ENCODE measurements around the gene GABPB2.
A peak's percentile ranks its signal among the peaks of the same experiment; 100 is the strongest.

Gene GABPB2

DNA sequence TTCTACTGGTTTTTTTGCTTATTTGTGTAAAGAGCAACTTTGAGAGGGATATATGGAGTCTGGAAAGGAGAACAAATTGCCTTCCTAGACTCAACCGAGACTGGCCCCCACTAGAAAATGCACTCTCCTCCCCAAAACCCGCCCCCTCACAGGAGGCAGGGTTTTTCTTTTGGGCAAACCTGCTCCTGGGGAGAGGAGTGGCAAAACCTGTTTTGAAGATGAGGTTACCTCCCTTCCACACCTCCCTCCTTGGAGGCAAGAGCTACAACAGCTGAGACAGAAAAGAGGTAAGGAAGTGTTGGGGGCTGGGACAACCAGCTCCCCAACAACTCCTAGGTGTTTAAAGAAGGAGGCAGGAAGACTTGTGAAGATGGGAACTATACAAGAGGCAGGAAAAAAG is 34.2 kb upstream of the GABPB2 start, which contains the start of gene BNIPL:
Gene BNIPL, plus strand, starts transcription at position 231 of the 400 bp plus-strand sequence. Its CDS starts 140 bp downstream, at position 371.
- no peak within 1 kb of the TSS for H3K4me3 Mint-ChIP-seq
- H3K27me3 Mint-ChIP-seq (ENCODE audit: low read depth, poor library complexity) = no peaks in the 10 kb centered on the region
- no peak for DNase-seq
- peaks cover 33% of the 10 kb centered on the region for H3K36me3 Mint-ChIP-seq (ENCODE audit: low read depth)
- no peaks in the 10 kb centered on the region for H3K4me1 Mint-ChIP-seq
- H3K9me3 Mint-ChIP-seq = no peaks in the 10 kb centered on the region
- peak within 1 kb of the TSS; percentile 44 for H3K27ac Mint-ChIP-seq
- TF ChIP-seq, protein P1, sequence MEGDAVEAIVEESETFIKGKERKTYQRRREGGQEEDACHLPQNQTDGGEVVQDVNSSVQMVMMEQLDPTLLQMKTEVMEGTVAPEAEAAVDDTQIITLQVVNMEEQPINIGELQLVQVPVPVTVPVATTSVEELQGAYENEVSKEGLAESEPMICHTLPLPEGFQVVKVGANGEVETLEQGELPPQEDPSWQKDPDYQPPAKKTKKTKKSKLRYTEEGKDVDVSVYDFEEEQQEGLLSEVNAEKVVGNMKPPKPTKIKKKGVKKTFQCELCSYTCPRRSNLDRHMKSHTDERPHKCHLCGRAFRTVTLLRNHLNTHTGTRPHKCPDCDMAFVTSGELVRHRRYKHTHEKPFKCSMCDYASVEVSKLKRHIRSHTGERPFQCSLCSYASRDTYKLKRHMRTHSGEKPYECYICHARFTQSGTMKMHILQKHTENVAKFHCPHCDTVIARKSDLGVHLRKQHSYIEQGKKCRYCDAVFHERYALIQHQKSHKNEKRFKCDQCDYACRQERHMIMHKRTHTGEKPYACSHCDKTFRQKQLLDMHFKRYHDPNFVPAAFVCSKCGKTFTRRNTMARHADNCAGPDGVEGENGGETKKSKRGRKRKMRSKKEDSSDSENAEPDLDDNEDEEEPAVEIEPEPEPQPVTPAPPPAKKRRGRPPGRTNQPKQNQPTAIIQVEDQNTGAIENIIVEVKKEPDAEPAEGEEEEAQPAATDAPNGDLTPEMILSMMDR (IDR thresholded peaks at IDR 0.05) = no peak

DNA sequence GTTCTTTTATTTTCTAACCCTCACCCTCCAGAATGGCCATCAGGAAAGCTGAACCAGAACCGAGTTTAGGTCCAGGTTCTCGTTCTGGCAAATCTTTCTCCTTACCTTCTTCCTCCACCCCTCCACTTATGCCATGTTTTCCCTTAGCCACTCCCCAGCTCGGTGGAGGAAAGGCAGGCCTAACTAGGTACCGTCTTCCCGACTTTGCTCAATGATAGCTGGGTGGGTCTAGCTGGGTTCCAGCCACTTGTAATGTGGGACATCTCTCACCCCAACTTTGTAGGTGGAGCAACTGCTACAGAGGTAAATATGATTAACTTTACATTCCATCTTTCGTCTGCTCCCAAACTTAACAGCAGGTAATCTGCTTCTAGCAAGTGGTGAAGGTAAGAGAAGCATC is 33.5 kb upstream of the GABPB2 start:
- no peak for DNase-seq
- Mint-ChIP-seq H3K36me3 (ENCODE audit: low read depth) (peaks cover 28% of the 10 kb centered on the region), H3K4me1 (no peaks in the 10 kb centered on the region), H3K27ac (peak overlapping the region; percentile 21), H3K9me3 (no peaks in the 10 kb centered on the region), H3K27me3 (ENCODE audit: low read depth, poor library complexity) (no peaks in the 10 kb centered on the region), H3K4me3 (no peak overlapping the region)
- TF ChIP-seq, protein P1 (IDR thresholded peaks at IDR 0.05) = no peak

DNA sequence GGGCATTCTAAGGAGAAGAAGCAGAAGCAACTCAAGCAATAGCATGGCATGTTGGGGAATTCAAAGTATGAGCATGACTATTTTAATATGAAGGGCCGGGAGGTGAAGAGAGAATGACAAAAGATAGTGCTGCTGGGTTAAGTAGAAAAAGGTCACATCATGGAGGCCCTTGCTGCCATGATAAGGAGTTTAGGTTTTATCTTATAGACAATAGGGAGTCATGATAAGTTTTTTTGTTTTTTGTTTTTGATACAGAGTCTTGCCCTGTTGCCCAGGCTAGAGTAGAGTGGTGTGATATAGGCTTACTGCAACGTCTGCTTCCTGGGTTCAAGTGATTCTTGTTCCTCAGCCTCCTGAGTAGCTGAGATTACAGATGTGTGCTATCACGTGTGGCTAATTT is 31.0 kb upstream of the GABPB2 start:
- peaks cover 16% of the 10 kb centered on the region for H3K36me3 Mint-ChIP-seq (ENCODE audit: low read depth)
- H3K4me1 Mint-ChIP-seq = no peaks in the 10 kb centered on the region
- no peak overlapping the region for H3K4me3 Mint-ChIP-seq
- H3K27me3 Mint-ChIP-seq (ENCODE audit: low read depth, poor library complexity) = no peaks in the 10 kb centered on the region
- no peak for DNase-seq
- H3K9me3 Mint-ChIP-seq = no peaks in the 10 kb centered on the region
- no peak overlapping the region for H3K27ac Mint-ChIP-seq
- TF ChIP-seq, protein P1 (IDR thresholded peaks at IDR 0.05) = no peak

DNA sequence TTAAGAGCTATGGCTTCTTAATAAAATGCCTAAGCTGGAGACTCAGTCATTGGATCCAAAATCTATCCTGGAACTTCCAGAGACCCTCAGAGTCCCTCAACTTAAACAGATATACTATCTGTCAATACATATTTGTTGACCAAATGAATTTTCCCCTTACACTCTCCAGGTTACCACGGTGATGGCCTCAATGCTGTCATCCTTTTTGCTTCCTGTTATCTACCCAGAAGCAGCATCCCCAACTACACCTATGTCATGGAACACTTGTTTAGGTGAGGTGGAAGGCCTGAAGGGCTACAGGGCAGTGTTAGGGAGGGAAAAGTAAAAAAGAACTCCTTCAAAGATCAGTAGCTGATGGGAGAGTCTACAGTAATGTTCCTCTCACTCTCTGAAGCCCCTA is 27.4 kb upstream of the GABPB2 start:
- TF ChIP-seq, protein P1 (IDR thresholded peaks at IDR 0.05) = no peak
- Mint-ChIP-seq H3K4me3 (no peak overlapping the region), H3K9me3 (no peaks in the 10 kb centered on the region)

DNA sequence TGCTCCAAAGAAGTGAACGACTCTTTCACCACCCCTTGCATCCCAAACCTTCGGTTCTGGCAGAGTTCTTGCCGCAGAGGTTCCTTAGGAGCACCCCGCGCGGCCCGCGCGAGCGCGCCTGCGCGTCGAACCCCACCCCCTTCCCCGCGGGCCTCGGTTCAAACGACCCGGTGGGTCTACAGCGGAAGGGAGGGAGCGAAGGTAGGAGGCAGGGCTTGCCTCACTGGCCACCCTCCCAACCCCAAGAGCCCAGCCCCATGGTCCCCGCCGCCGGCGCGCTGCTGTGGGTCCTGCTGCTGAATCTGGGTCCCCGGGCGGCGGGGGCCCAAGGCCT is 23.0 kb upstream of the GABPB2 start, which contains the start of gene C1orf56:
Gene C1orf56, plus strand, starts transcription at position 161 of the 334 bp plus-strand sequence. Its CDS starts 97 bp downstream, at position 258.
- Mint-ChIP-seq H3K4me3 (peak within 1 kb of the TSS; percentile 95), H3K36me3 (ENCODE audit: low read depth) (peaks cover 14% of the 10 kb centered on the region), H3K4me1 (peaks cover 59% of the 10 kb centered on the region), H3K27me3 (ENCODE audit: low read depth, poor library complexity) (peaks cover 3% of the 10 kb centered on the region), H3K9me3 (no peaks in the 10 kb centered on the region), H3K27ac (peak within 1 kb of the TSS; percentile 94)
- TF ChIP-seq, protein P1 (IDR thresholded peaks at IDR 0.05) = no peak
- DNase-seq = peak; percentile 75

More for the DNA sequence above, 27.4 kb upstream of the GABPB2 start:
- no peak for DNase-seq
- H3K27me3 Mint-ChIP-seq (ENCODE audit: low read depth, poor library complexity) = peaks cover 3% of the 10 kb centered on the region
- H3K27ac Mint-ChIP-seq = no peak overlapping the region
- no peaks in the 10 kb centered on the region for H3K36me3 Mint-ChIP-seq (ENCODE audit: low read depth)
- H3K4me1 Mint-ChIP-seq = peaks cover 23% of the 10 kb centered on the region

DNA sequence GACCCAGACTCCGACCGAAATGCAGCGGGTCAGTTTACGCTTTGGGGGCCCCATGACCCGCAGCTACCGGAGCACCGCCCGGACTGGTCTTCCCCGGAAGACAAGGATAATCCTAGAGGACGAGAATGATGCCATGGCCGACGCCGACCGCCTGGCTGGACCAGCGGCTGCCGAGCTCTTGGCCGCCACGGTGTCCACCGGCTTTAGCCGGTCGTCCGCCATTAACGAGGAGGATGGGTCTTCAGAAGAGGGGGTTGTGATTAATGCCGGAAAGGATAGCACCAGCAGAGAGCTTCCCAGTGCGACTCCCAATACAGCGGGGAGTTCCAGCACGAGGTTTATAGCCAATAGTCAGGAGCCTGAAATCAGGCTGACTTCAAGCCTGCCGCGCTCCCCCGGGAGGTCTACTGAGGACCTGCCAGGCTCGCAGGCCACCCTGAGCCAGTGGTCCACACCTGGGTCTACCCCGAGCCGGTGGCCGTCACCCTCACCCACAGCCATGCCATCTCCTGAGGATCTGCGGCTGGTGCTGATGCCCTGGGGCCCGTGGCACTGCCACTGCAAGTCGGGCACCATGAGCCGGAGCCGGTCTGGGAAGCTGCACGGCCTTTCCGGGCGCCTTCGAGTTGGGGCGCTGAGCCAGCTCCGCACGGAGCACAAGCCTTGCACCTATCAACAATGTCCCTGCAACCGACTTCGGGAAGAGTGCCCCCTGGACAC is 22.5 kb upstream of the GABPB2 start:
- H3K27me3 Mint-ChIP-seq (ENCODE audit: low read depth, poor library complexity) = peaks cover 3% of the 10 kb centered on the region
- peak overlapping the region; percentile 95 for H3K4me3 Mint-ChIP-seq
- H3K27ac Mint-ChIP-seq = peak overlapping the region; percentile 94
- peaks cover 59% of the 10 kb centered on the region for H3K4me1 Mint-ChIP-seq
- peaks cover 14% of the 10 kb centered on the region for H3K36me3 Mint-ChIP-seq (ENCODE audit: low read depth)
- TF ChIP-seq, protein P1 (IDR thresholded peaks at IDR 0.05) = peak; percentile 43
- no peaks in the 10 kb centered on the region for H3K9me3 Mint-ChIP-seq
- DNase-seq = peak; percentile 60
